Activated CD4-positive, alpha-beta T cell treated with anti-CD3 and anti-CD28 coated beads for 1 hour (primary cell): ENCODE measurements around the gene CDK7.

Experiments
- DNase-seq: peaks from one replicate; pipeline ENCODE4 v3.0.0-alpha.2; 2020

Gene CDK7

DNA sequence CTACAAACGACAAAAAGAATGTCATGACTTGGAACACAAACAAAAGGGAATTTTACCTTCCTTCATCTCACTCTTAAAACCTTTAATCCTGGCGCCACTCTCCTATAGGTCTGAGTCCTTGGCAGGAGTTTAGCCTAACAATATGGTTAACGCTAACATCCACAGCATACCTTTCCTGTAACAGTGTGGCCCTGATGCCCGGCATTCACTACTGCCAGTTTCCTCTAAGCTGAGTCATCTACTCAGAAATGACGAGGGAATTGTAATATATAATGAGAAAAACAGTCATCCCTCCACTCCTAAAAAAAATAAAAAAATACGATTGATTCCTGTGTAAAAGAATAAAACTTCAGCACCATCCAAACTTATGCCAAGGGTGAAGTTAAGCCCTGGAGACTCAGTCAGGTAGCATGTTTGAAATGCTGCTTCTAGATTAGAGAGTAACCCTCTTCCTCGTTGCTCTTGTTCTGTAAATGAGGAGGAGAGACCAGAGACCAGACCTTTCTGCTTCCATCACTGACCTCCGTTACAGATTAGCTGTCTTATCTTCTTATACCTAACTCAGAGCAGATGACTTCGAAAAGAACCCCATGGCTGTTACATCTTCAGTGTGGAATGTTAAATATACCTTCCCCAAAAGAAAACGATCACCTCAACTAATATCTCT is 60.5 kb downstream of the CDK7 start:
- DNase-seq = no peak

DNA sequence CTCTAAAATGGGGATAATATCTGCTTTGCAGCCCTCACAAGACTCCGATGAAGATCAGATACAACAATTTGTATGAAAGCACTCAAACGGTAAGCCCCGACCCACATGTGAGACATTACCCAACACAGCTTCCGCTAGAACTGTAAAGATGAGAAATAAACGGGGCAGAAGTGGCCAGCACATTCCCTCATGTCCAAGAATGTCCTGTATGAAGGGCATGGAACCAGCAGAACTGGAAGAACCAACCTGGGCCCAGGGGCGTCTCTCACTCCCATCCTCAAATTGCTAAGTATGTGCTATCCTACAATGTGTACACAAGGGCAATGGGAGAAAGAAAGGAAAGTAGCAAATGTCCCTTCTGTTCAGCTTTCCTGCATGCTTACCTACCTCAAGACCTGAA is 64.9 kb downstream of the CDK7 start:
- DNase-seq = no peak

DNA sequence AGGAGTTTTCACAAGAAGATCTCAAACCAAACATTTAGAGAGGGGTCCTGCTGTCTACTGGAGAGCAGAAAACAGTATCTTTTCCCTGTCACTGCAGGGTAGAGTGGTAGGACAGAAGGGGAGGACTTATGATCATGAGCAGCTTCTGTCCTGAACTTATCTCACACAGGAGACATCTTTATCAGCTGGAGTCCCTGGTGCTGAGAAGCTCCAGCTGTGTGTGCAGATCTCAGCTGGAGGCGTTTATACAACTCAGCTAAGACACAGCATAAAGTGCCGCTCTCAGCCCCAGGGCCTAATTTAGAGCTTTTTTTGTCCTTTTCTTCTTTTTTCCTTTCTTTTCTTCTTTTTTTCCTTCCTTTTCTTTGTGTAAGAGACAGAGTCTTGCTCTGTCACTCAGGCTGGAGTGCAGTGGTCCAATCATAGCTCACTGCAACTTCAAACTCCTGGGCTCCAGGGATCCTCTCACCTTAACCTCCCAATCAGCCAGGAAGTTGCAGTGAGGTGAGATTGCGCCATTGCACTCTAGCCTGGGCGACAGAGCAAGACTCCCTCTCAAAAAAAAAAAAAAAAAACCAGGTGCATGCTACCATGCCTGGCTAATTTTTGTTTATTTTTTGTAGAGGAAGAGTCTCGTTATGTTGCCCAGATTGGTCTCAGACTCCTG is 66.0 kb downstream of the CDK7 start:
- DNase-seq = no peak

DNA sequence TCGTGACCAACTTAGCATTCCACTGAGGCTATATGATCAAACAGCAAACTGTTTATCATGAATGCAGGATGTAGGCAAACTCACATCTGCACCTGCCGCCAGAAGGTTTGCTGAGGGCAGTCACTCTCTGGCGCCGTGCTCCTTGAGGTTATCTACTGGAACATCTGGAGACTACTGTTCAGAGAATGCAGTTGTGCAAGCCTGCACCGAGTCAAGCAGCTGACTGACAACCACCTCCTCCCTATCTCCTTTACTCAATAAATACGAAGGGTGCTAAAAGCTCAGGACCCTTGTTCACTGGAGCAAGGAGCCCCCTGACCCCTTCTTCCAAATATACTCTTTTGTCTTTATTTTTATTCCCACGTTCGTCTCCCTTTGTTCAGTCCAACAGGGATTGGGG is 70.8 kb downstream of the CDK7 start:
- DNase-seq = no peak

DNA sequence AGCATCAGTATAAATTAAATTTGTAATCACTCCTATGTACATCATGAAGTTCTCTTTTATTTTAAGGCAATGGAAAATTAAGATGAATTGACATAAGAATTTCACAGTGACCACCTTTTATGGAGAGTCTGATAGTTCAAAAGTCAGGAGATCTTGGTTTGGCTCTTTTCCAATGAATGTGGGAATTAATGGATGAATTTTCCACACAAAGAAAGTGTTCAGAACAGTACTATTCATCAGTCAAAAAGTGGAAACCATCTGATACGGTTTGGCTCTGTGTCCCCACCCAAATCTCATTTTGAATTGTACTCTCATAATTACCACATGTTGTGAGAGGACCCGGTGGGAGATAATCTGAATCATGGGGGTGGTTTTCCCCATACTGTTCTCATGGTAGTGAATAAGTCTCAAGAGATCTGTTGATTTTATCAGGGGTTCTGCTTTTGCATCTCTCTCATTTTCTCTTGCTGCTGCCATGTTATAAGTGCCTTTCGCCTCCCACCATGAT is 73.4 kb downstream of the CDK7 start:
- DNase-seq = no peak

DNA sequence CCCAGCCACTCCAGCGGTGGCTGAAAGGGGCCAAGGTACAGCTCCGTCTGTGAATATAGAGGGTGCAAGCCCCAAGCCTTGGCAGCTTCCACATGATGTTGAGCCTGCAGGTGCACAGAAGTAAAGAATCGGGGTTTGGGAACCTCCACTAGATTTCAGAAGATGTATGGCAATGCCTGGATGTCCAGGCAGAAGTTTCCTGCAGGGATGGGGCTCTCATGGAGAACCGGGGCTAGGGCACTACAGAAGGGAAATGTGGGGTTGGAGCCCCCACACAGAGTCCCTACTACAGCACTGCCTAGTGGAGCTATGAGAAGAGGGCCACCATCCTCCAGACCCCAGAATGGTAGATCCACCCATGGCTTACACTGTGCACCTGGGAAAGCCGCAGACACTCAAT is 74.7 kb downstream of the CDK7 start:
- DNase-seq = no peak

DNA sequence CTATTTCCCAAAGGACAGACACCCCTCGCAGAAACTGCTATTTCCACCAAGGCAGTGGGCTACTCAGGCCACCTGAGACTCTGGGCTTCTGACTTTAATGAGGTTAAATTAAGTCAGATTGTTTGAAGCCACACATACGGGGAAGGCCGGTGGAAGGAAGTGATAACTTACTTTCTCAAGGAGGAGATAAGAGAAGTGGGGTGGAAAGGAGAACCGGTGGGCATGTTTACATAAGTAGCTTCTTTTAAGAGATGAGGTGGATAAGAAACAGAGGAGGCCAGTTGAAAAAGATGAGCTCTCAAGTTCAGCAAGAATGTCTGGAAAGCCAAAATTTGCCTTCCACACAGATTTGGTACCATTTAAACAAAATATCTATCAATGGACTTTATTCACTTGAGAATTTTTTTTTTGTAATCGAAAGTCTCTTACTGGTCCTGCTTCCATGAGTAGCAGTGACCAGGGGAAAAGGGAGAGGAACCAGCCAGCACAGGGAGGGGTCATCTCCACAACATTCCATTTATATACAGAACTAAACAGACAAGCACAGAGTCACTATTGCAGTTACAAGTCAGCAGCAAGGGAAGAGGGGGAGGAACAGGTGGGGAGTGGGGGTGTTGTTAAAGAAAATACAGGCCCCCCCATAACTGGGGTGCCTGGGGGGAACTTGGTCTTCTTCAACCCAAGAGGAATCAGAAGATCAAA is 77.9 kb downstream of the CDK7 start:
- no peak for DNase-seq

DNA sequence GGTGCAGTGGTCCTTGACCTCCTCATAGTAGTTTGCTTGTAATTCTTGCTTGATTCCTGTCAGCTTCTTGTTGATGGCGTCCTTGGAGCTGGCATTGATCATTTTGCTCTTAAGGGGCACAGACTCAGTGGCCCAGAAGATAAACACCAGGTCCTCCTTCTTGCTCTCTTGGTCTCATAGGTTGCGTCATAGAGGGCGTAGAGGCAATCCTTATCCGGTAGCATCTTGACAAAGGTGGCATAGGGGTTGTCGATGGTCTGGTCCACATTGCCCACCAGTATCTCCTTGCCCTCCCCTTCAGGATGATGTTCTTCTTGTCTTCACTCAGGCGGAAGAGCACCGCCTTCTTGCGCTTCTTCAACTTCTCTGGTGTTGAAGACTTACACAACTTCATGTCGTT is 78.7 kb downstream of the CDK7 start:
- no peak for DNase-seq

DNA sequence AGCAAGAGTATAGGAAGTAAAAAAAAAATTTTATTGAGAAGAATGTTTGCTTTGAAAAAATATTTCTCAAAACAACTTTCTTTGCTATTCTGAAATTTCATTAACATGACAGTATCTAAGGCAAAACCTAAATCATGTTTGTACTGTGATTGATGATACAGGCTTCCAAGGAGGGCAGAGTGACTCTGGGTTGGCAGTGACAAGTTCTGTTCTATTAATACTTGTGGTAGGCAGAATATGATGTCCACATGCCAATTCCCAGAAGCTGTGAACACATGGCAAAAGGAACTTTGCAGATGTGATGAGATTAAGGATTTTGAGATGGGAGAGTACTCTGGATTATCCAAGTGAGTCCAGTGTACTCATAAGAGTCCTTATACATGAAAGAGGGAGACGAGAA is 81.3 kb downstream of the CDK7 start:
- no peak for DNase-seq

DNA sequence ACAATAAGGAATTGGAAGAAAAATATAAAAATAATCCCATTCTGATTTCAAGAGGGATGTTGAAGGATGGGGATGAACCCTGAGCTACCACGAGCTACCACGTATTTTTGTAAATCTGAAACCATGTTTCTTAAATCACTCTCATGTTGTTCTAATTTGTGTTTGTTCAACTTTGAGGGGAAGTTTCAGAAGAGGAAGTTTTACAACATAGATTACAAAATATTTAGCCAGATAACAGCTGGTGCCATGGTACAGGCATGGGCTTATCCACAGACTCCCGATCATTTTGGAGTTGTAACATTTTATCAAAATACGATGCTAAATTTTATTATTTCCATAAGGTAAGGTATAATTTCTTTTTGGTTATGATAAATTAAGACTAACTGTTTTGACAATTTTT is 82.7 kb downstream of the CDK7 start:
- no peak for DNase-seq

DNA sequence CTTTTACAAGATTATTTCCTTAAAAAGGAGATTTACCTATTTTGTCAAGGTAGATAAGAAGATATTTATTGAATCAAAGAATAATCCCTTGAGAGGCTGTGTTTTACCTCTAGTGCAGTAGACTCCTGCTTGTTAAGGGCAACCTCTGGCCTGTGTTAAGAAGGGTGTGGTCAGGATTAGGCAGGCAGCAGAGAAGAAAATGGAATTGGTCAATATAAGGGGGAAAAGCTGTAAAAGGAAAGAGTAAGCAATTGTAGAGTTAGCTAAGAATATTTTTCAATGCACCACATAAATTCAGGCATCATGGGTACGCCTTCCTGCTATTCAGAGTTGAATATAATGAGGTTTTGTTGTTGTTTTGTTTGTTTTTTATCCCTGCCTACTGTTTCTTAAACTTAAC is 91.7 kb downstream of the CDK7 start:
- no peak for DNase-seq
